Calu3 (cell line): Measurements from ENCODE around the gene ZBTB40. TPM values are rescaled to one million over a fixed set of nuclear protein-coding genes. Genes with fewer than 3 reads are reported as not detected.

Experiments used
- Bru-seq: library from RNA; stranded (reverse); fragments of 400-500 nt; gene quantifications from one replicate; lab custom pipeline; 2021; lab: Mats Ljungman, UMichigan
- BruChase-seq, 2 experiments: library from RNA; stranded (reverse); fragments of 400-500 nt; gene quantifications; one replicate each; lab custom pipeline; 2021; lab: Mats Ljungman, UMichigan
- BruUV-seq: library from RNA; stranded (reverse); fragments of 400-500 nt; replicated peaks from 2 replicates; lab custom pipeline; 2021; lab: Mats Ljungman, UMichigan
- CTCF ChIA-PET: fragments of 300-600 bp; sonication (Branson Sonifier 250); formaldehyde crosslinking; loops from one replicate; lab custom pipeline; 2022; ENCODE audit warnings: antibody characterized with exemption; lab: Charles Lee
- DNase-seq: peaks from one replicate; pipeline ENCODE4 v3.0.0; 2022
- H3K27ac Mint-ChIP-seq: one replicate; pipeline ENCODE4 v1.8.0; 2022; ENCODE audit warnings: mixed read lengths; ENCODE audit not compliant: unreplicated experiment
- H3K27me3 Mint-ChIP-seq: one replicate; pipeline ENCODE4 v1.8.0; 2022; ENCODE audit warnings: mixed read lengths; ENCODE audit not compliant: unreplicated experiment
- H3K36me3 Mint-ChIP-seq: one replicate; pipeline ENCODE4 v1.8.0; 2022; ENCODE audit warnings: mild to moderate bottlenecking, moderate library complexity, mixed read lengths; ENCODE audit not compliant: insufficient read depth, unreplicated experiment
- H3K4me1 Mint-ChIP-seq: one replicate; pipeline ENCODE4 v1.8.0; 2022; ENCODE audit warnings: mild to moderate bottlenecking, low read depth, mixed read lengths; ENCODE audit not compliant: unreplicated experiment
- H3K4me3 Mint-ChIP-seq: one replicate; pipeline ENCODE4 v1.8.0; 2022; ENCODE audit warnings: mild to moderate bottlenecking, low read depth, moderate library complexity, mixed read lengths; ENCODE audit not compliant: unreplicated experiment
- H3K9me3 Mint-ChIP-seq: one replicate; pipeline ENCODE4 v1.8.0; 2022; ENCODE audit warnings: low read depth, mixed read lengths; ENCODE audit not compliant: unreplicated experiment
- intact Hi-C: fragments of 100-400 bp; cut with micrococcal nuclease; formaldehyde crosslinking; loops from one replicate; pipeline ENCODE4 v1.10.0; 2022; ENCODE audit not compliant: unreplicated experiment
- long read RNA-seq: library from polyadenylated mRNA; stranded (forward); transcript quantifications from one replicate; pipeline ENCODE4 v2.0.0, GENCODE V29; 2022
- total RNA-seq: library from RNA; stranded (reverse); gene quantifications from 2 replicates; pipeline ENCODE4 v1.2.3, GENCODE V29; 2022
- TF ChIP-seq, protein P1 (sequence below): fragments of 200-600 bp; IDR thresholded peaks from one replicate; pipeline ENCODE4 v1.8.0; 2022; ENCODE audit warnings: antibody characterized with exemption; ENCODE audit not compliant: unreplicated experiment

The ZBTB40 gene
- total RNA-seq (17.8 and 18.7 TPM in 2 replicates), Bru-seq, nascent RNA (percentile 64 among the genes with signal in this experiment), BruChase-seq, experiment 1, labeled RNA remaining after a 6-hour chase (percentile 66 among the genes with signal in this experiment), BruChase-seq, experiment 2, labeled RNA remaining after a 2-hour chase (percentile 68 among the genes with signal in this experiment)
- long read RNA-seq, partial matches to known transcripts: 0 of 10 reads
- long read RNA-seq, other reads (novel, unspliced or antisense): 10 of 10 reads

- peak within 1 kb of the TSS; percentile 83 for H3K27ac Mint-ChIP-seq
- intact Hi-C loops: no loop called here
Measured at GRCh38 chr1:22451702-22452480, at the start of gene ZBTB40. Gene ZBTB40 (plus strand): TSS chr1:22451851. CDS start chr1:22489949, 38,098 bp downstream.

GRCh38 chr1:22402356-22403053, 49.1 kb upstream of the ZBTB40 start:
- no peak overlapping the region for H3K4me3 Mint-ChIP-seq
- H3K9me3 Mint-ChIP-seq: no peaks in the 10 kb centered on the region
- no TSS peak for BruUV-seq
- H3K36me3 Mint-ChIP-seq: no peaks in the 10 kb centered on the region
- TF ChIP-seq, protein P1, sequence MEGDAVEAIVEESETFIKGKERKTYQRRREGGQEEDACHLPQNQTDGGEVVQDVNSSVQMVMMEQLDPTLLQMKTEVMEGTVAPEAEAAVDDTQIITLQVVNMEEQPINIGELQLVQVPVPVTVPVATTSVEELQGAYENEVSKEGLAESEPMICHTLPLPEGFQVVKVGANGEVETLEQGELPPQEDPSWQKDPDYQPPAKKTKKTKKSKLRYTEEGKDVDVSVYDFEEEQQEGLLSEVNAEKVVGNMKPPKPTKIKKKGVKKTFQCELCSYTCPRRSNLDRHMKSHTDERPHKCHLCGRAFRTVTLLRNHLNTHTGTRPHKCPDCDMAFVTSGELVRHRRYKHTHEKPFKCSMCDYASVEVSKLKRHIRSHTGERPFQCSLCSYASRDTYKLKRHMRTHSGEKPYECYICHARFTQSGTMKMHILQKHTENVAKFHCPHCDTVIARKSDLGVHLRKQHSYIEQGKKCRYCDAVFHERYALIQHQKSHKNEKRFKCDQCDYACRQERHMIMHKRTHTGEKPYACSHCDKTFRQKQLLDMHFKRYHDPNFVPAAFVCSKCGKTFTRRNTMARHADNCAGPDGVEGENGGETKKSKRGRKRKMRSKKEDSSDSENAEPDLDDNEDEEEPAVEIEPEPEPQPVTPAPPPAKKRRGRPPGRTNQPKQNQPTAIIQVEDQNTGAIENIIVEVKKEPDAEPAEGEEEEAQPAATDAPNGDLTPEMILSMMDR: no peak
- CTCF ChIA-PET: no interaction called here
- DNase-seq: no peak
- peaks cover 11% of the 10 kb centered on the region for H3K4me1 Mint-ChIP-seq
- intact Hi-C loops: no loop called here
- peaks cover 46% of the 10 kb centered on the region for H3K27me3 Mint-ChIP-seq
- no peak overlapping the region for H3K27ac Mint-ChIP-seq

More at GRCh38 chr1:22451702-22452480, at the start of gene ZBTB40:
- peak within 1 kb of the TSS; percentile 91 for H3K4me3 Mint-ChIP-seq
- peaks cover 28% of the 10 kb centered on the region for H3K4me1 Mint-ChIP-seq
- no peaks in the 10 kb centered on the region for H3K9me3 Mint-ChIP-seq
- TF ChIP-seq, protein P1: no peak
- TSS peak; percentile 52 for BruUV-seq
- peak; percentile 94 for DNase-seq
- CTCF ChIA-PET: interaction anchor here (0.7 to 0.9 kb wide), 2 partner anchors 80 to 856 kb away, joined by 3 to 4 read pairs; no protein-coding TSS in a partner anchor
- H3K27me3 Mint-ChIP-seq: no peaks in the 10 kb centered on the region
- peaks cover 21% of the 10 kb centered on the region for H3K36me3 Mint-ChIP-seq

DNA sequence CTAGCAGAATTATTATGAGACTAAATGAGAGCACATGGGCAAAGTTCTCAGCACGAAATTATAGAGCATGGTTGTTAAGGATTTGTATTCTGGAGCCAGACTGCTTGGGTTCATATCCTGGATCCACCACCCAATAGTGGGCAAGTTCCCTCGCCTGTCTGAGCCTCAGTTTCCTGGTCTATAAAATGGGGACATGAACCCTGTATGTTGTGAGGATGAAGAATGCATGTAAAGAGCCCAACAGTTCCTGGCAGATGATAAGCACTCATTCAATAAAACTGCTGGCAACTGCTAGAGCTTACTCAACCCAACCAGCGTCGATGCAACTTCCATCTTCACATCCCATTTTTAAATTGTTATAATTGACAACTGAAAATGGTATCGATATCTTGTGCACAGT, 47.2 kb upstream of the ZBTB40 start:
- Mint-ChIP-seq H3K9me3 (no peaks in the 10 kb centered on the region), H3K27me3 (peaks cover 39% of the 10 kb centered on the region), H3K27ac (no peak overlapping the region), H3K4me3 (no peak overlapping the region), H3K36me3 (no peaks in the 10 kb centered on the region), H3K4me1 (peaks cover 11% of the 10 kb centered on the region)
- BruUV-seq: no TSS peak
- intact Hi-C loops: no loop called here
- TF ChIP-seq, protein P1: no peak
- CTCF ChIA-PET: no interaction called here
- DNase-seq: no peak

DNA sequence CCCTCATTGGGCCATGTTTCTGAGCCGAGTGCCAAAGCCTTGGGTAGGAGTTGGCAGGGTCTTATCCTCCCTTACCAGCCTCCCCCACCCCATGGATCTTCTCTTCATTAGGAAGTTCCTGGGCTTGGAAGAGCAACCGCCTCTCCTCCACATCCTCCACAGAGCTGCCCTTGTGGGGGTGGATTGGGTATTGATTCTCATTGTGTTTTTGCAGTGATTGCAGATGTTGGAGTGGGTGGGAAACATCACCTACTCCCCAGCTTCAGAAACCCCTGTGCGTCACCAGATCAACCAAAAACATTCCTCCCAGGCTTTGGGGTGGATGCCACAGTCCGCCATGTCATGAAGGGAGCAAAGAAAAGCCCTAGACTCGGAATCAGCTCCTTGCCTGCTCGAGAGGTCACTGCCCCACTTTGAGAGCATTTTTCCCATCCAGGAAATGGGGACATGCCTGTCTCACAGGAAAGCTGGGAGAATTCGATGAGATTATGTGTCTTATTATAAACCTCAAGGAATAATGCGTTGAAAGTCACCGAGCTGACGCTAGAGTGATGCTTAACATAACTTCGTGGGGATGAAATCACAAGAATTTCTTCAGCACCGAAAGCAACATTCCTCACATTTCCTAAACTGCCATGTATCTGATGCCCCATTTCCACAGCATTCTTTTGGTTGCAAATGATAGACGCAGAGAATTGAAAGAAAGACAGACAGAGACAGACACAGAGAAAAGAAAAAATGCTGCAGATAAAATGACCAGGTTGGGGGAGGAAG, 44.7 kb upstream of the ZBTB40 start:
- intact Hi-C loops: no loop called here
- Mint-ChIP-seq H3K9me3 (peaks cover 2% of the 10 kb centered on the region), H3K27me3 (peaks cover 15% of the 10 kb centered on the region), H3K4me3 (no peak overlapping the region), H3K36me3 (no peaks in the 10 kb centered on the region), H3K4me1 (peaks cover 20% of the 10 kb centered on the region), H3K27ac (peak overlapping the region; percentile 6)
- TF ChIP-seq, protein P1: no peak
- DNase-seq: no peak
- CTCF ChIA-PET: no interaction called here
- BruUV-seq: no TSS peak
